Mammary epithelial cell (primary cell): ENCODE measurements around the gene PNMA6E.

Source experiments
- CTCF ChIP-seq, 2 donors: IDR thresholded peaks in 1 of 2; conservative IDR thresholded peaks in 1 of 2; 2 replicates each; pipeline ENCODE4 v1.5.1; 2011 to 2012; ENCODE audit warnings: inconsistent platforms in 2 of 2, low read length in 2 of 2, mild to moderate bottlenecking in 2 of 2, control low read depth in 1 of 2, low read depth in 1 of 2; ENCODE audit not compliant: insufficient read depth in 1 of 2; ENCODE audit errors: extremely low read depth in 1 of 2
- EZH2 ChIP-seq: IDR thresholded peaks from 2 replicates; pipeline ENCODE4 v1.6.1; 2012; ENCODE audit warnings: low read length, inconsistent platforms, borderline replicate concordance

GRCh38 chrX:153439977-153440376 is 38.8 kb upstream of the PNMA6E start:
- TF ChIP-seq CTCF (conservative IDR thresholded peaks at IDR 0.05 in 1 of 2, IDR thresholded peaks at IDR 0.05 in 1 of 2; ENCODE audit: extremely low read depth in 1 of 2, insufficient read depth in 1 of 2, low read depth in 1 of 2, low read length in 2 of 2) = no peak
- no peak for TF ChIP-seq EZH2
